ENCODE data around the gene SLC25A44. TPM values are rescaled to one million over a fixed set of nuclear protein-coding genes. Genes with fewer than 3 reads are reported as not detected.

The SLC25A44 gene
- total RNA-seq, 1 experiment from 2014 or later = 40.2 TPM

DNA sequence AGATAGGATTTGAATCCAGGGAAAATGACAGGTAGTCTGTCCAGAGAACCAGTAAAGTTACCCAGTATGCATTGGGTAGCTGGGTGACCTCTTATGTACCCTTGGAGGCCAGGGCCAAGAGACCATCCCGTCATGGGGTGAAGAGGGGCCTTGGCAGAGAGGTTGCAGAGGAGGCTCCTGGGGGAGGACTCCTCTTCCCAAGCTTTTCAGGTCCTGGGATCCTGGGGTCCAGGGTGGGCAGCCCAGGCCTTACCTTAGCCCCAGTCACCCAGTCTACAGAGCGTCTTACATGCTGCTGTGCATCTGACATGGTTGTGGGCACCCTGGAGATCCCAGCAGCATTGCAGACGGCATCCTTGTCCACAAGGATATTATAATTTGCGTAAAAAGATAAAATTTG, 32.9 kb downstream of the SLC25A44 start:
- no peak overlapping the region for H2BK12ac ChIP-seq (ENCODE audit: insufficient read length, low read depth, low read length)
- Mint-ChIP-seq H3K27me3 (ENCODE audit: low read depth) (no peaks in the 10 kb centered on the region), H3K27ac (0 out of 7 replicates have a peak overlapping the region, but pooled peaks of 1 of the 3 experiments have one; percentile 29), H3K4me1 (peaks cover 5 to 7% of the 10 kb centered on the region in 2 experiments), H3K9me3 (no peaks in the 10 kb centered on the region), H3K4me3 (no peak overlapping the region), H3K36me3 (ENCODE audit: insufficient read depth in 1 of 3, low read depth in 3 of 3) (peaks cover 26 to 63% (median 53%) of the 10 kb centered on the region in 3 experiments)
- H3K27ac ChIP-seq (ENCODE audit: insufficient read length, low read depth, low read length) = no peak overlapping the region
- no peak overlapping the region for H4K8ac ChIP-seq (replicated peaks; ENCODE audit: insufficient read length, low read depth, low read length)
- no peak overlapping the region for H3K23ac ChIP-seq (ENCODE audit: insufficient read length, low read depth, low read length)
- H4K20me1 ChIP-seq (ENCODE audit: control insufficient read depth, insufficient read depth, insufficient read length) = peaks cover 2% of the 10 kb centered on the region
- no peaks in the 10 kb centered on the region for H3K23me2 ChIP-seq (ENCODE audit: insufficient read length, low read depth, low read length, poor library complexity, severe bottlenecking)
- H2BK20ac ChIP-seq (ENCODE audit: low read depth, low read length, poor library complexity, severe bottlenecking) = no peak overlapping the region
- H3T11ph ChIP-seq (ENCODE audit: low read length) = no peak overlapping the region
- no peak overlapping the region for H3K9ac ChIP-seq (ENCODE audit: extremely low read depth, insufficient read length, low read length)
- no peak overlapping the region for H2BK15ac ChIP-seq (ENCODE audit: low read depth, low read length)
- H3K4me1 ChIP-seq (ENCODE audit: insufficient read depth, low read length) = no peaks in the 10 kb centered on the region
- TF ChIP-seq, protein P1, sequence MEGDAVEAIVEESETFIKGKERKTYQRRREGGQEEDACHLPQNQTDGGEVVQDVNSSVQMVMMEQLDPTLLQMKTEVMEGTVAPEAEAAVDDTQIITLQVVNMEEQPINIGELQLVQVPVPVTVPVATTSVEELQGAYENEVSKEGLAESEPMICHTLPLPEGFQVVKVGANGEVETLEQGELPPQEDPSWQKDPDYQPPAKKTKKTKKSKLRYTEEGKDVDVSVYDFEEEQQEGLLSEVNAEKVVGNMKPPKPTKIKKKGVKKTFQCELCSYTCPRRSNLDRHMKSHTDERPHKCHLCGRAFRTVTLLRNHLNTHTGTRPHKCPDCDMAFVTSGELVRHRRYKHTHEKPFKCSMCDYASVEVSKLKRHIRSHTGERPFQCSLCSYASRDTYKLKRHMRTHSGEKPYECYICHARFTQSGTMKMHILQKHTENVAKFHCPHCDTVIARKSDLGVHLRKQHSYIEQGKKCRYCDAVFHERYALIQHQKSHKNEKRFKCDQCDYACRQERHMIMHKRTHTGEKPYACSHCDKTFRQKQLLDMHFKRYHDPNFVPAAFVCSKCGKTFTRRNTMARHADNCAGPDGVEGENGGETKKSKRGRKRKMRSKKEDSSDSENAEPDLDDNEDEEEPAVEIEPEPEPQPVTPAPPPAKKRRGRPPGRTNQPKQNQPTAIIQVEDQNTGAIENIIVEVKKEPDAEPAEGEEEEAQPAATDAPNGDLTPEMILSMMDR (conservative IDR thresholded peaks at IDR 0.05) = no peak
- no peak overlapping the region for H2BK5ac ChIP-seq (ENCODE audit: insufficient read length, low read length)
- H3K14ac ChIP-seq (ENCODE audit: insufficient read depth, low read length) = no peak overlapping the region
- no peak overlapping the region for H4K91ac ChIP-seq (ENCODE audit: insufficient read length, low read depth, low read length)
- no peak overlapping the region for H3K4me2 ChIP-seq (ENCODE audit: insufficient read depth, insufficient read length, low read length)
- no peaks in the 10 kb centered on the region for H3K9me3 ChIP-seq (ENCODE audit: control insufficient read depth, low read depth, low read length)
- H3K79me1 ChIP-seq (ENCODE audit: insufficient read depth, low read depth, low read length, poor library complexity, severe bottlenecking) = no peaks in the 10 kb centered on the region
- no peak overlapping the region for H3K4ac ChIP-seq (ENCODE audit: low read depth, low read length)
- no peak overlapping the region for H3K56ac ChIP-seq (ENCODE audit: insufficient read length, low read depth, low read length)
- H3K18ac ChIP-seq (ENCODE audit: insufficient read length, low read depth, low read length) = no peak overlapping the region
- H2AK5ac ChIP-seq (ENCODE audit: insufficient read length, low read length) = no peak overlapping the region
- no CpG with 5 or more reads among the region's 4 CpGs for WGBS (ENCODE audit: extremely low coverage, insufficient read length, low lambda C conversion rate)
- no peaks in the 10 kb centered on the region; the same call in 1 of the 2 replicates for H3K27me3 ChIP-seq (ENCODE audit: insufficient read depth, low read length)
- no peak overlapping the region for H2AFZ ChIP-seq (ENCODE audit: low read length)
- H4K5ac ChIP-seq (ENCODE audit: insufficient read length, low read depth, low read length) = no peak overlapping the region
- H2BK120ac ChIP-seq (ENCODE audit: low read depth, low read length, poor library complexity, severe bottlenecking) = no peak overlapping the region
- no peaks in the 10 kb centered on the region for H3K79me2 ChIP-seq (ENCODE audit: insufficient read depth, low read length)
- no peak for DNase-seq

All from H9 (cell line).